Epithelial cell of esophagus (primary cell): ENCODE results near the gene ACOD1.
A peak's percentile ranks its signal among the peaks of the same experiment; 100 is the strongest.

Source experiments
- DNase-seq: peaks from one replicate; pipeline ENCODE4 v3.0.0; 2010; ENCODE audit warnings: low read depth
- H3K4me3 ChIP-seq: 2 replicates; pipeline ENCODE4 v1.5.1; 2011; ENCODE audit warnings: mild to moderate bottlenecking, low read length, control low read depth
- TF ChIP-seq, protein P1 (sequence below): IDR thresholded peaks from 2 replicates; pipeline ENCODE4 v1.5.1; 2011; ENCODE audit warnings: low read depth, mild to moderate bottlenecking, low read length, control low read depth, inconsistent platforms; ENCODE audit not compliant: insufficient read depth; ENCODE audit errors: missing control alignments

The ACOD1 gene

DNA sequence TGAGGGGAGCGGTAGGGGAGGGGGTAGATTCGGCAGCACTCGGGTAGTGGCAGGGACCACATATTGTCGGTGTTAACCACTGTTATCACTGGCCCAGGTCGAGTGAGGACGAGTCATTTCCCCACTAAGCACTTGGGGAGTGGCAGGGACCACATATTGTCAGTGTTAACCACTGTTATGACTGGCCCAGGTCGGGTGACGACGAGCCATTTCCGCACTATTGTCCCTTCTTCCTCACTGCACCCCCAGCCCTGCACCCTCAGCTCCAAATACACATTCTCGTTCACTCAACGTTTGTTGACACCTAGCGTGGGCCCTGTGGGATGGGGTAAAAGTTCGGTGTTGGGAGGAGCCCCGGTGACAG, 43.1 kb downstream of the ACOD1 start:
- H3K4me3 ChIP-seq: peak overlapping the region; percentile 95
- DNase-seq: peak; percentile 4
- TF ChIP-seq, protein P1, sequence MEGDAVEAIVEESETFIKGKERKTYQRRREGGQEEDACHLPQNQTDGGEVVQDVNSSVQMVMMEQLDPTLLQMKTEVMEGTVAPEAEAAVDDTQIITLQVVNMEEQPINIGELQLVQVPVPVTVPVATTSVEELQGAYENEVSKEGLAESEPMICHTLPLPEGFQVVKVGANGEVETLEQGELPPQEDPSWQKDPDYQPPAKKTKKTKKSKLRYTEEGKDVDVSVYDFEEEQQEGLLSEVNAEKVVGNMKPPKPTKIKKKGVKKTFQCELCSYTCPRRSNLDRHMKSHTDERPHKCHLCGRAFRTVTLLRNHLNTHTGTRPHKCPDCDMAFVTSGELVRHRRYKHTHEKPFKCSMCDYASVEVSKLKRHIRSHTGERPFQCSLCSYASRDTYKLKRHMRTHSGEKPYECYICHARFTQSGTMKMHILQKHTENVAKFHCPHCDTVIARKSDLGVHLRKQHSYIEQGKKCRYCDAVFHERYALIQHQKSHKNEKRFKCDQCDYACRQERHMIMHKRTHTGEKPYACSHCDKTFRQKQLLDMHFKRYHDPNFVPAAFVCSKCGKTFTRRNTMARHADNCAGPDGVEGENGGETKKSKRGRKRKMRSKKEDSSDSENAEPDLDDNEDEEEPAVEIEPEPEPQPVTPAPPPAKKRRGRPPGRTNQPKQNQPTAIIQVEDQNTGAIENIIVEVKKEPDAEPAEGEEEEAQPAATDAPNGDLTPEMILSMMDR: no peak

DNA sequence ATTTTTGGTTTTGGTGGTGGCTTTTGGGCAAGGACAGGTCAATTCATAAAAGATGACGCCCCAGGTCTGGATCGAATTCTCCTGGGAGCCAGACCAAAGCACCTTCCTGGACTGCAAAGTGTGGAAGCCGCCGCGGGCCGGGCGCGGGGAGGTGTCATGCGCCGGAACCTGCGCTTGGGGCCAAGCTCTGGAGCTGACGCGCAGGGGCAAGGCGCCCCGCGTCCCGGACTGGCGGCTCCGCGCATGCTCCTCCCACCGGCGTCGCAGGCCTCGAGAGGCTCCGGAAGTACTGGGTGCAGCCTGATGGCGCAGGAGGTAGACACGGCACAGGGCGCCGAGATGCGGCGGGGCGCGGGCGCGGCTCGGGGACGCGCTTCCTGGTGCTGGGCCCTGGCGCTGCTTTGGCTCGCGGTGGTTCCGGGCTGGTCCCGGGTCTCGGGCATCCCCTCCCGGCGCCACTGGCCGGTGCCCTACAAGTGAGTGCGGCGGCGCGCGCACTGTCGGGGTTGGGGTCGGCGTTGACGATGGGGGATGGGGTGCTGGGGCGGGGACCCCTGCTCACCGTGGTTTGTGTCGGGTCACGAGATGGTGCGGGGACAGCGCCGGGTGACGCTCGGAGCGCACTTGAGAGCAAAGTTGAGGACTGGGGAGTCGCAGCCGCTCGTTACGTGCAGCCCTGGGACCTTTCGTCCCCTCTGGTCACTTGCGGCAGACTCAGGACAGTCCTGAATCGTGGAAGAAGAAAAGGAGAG, 43.7 kb downstream of the ACOD1 start, which contains the start of gene CLN5:
TSS of gene CLN5 (plus strand) at position 286 of the 752 bp plus-strand sequence. CDS start at position 304, 18 bp downstream.
- peak; percentile 97 for DNase-seq
- H3K4me3 ChIP-seq: peak within 1 kb of the TSS; percentile 95
- TF ChIP-seq, protein P1: no peak

DNA sequence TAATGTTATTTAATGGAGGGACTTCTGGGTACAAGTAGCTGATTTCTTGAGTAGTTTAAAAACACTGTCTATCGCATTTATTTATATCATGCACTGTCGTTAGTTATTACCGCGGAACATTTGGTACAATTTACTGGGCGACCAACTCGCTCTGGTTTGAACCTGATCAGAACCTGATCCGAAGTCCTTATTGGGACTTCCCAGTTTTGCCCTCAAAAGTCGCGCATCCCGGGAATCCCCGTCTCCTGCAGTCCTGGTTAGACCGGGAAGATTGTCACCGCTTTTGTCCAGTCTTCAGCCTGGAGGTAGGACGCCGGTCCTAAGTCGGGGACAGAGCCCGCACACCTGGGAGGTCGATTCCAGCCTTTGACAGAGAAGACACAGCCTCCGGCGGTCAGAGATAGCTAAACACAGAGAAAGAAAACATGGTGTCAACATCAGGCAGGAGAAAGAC, 44.3 kb downstream of the ACOD1 start:
- TF ChIP-seq, protein P1: no peak

DNA sequence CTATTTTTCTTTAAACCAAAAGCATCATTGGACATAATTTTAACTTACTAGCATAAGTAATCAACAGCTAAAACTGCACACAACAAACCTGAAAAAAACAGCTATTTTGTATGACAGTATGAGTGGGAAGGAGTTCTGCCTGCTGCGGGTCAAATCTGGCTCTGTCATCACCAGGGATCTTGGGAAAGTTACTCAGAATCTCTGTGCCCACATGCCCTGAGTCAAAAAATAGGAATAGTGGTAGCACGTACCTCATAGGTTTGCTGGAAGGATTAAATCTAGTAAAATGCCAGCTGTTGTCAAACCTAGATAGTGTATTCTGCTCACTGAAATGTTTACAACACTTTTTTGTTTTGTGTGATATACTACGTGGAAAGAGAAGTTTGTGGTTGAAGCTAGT, 44.7 kb downstream of the ACOD1 start:
- TF ChIP-seq, protein P1: no peak

More for the DNA sequence above, 44.3 kb downstream of the ACOD1 start:
- peak; percentile 32 for DNase-seq
- H3K4me3 ChIP-seq: peak overlapping the region; percentile 95

DNA sequence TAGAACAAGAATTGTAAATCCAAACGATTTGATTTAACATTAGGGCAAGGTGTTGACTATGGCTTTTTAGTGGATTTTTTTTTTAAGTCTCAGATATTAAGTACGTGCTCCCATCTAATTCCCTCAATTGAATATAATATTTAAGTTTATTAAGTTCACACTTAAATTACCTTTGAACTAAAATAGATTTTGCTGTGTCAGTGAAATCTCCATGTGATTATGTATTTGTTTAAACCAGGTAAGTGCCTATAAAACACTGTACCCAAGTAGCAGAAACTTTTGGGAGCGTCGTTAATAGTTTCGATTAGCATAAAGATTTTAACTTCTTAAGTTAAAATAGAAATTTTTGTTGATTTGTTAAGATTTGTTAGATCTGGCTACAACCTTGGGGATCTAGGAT, 45.2 kb downstream of the ACOD1 start:
- H3K4me3 ChIP-seq: peak overlapping the region; percentile 95
- DNase-seq: no peak
- TF ChIP-seq, protein P1: no peak

More for the DNA sequence above, 44.7 kb downstream of the ACOD1 start:
- peak overlapping the region; percentile 95 for H3K4me3 ChIP-seq
- DNase-seq: peak; percentile 58

DNA sequence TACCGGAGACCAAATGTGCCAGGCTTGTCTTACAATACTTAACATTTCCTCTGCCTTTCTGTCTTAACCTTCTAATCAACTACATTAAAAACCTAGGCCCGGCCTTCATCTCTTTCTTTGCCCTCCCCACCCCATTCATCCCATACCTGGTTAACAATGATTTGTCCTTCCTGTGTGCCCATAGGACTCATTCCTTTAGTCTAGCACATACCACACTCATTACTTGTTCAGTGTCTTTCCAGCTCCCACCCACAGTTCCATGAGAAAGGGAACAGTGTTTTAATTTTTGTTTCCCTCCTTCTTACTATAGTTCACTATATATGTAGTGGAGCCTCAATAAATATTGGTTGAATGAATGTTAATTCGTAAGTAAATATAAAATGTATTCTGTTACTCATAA, 46.0 kb downstream of the ACOD1 start:
- TF ChIP-seq, protein P1: no peak
- peak; percentile 45 for DNase-seq
- H3K4me3 ChIP-seq: no peak overlapping the region

DNA sequence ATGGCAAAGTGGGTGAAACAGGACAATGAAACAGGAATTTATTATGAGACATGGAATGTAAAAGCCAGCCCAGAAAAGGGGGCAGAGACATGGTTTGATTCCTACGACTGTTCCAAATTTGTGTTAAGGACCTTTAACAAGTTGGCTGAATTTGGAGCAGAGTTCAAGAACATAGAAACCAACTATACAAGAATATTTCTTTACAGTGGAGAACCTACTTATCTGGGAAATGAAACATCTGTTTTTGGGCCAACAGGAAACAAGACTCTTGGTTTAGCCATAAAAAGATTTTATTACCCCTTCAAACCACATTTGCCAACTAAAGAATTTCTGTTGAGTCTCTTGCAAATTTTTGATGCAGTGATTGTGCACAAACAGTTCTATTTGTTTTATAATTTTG, 52.2 kb downstream of the ACOD1 start:
- DNase-seq: no peak
- TF ChIP-seq, protein P1: no peak

More for the DNA sequence above, 52.2 kb downstream of the ACOD1 start:
- H3K4me3 ChIP-seq: no peak overlapping the region
